ENCODE results near the gene KRTAP20-4. TPM values are rescaled to one million over a fixed set of nuclear protein-coding genes. Genes with fewer than 3 reads are reported as not detected.

The KRTAP20-4 gene
- total RNA-seq: not detected
- long read RNA-seq: 0 reads

GRCh38 chr21:30620522-30620921 lies at the start of gene KRTAP20-4:
Gene KRTAP20-4, plus strand, starts transcription at chr21:30620627.
- intact Hi-C loops (cut with DNase I): no loop called here
- DNase-seq (ENCODE audit: low spot score): no peak

- intact Hi-C loops (cut with DNase I): no loop called here
- no peak for DNase-seq (ENCODE audit: low spot score)
Measured at GRCh38 chr21:30577766-30578165, 42.7 kb upstream of the KRTAP20-4 start.

- intact Hi-C loops (cut with DNase I): no loop called here
- no peak for DNase-seq (ENCODE audit: low spot score)
Measured at GRCh38 chr21:30579346-30579745, 41.1 kb upstream of the KRTAP20-4 start.

GRCh38 chr21:30580132-30580531 lies 40.3 kb upstream of the KRTAP20-4 start:
- intact Hi-C loops (cut with DNase I): no loop called here
- DNase-seq (ENCODE audit: low spot score): no peak

GRCh38 chr21:30582870-30583269 lies 37.6 kb upstream of the KRTAP20-4 start:
- no peak for DNase-seq (ENCODE audit: low spot score)
- intact Hi-C loops (cut with DNase I): no loop called here

- intact Hi-C loops (cut with DNase I): no loop called here
- DNase-seq (ENCODE audit: low spot score): no peak
Measured at GRCh38 chr21:30590297-30590696, 30.1 kb upstream of the KRTAP20-4 start, which contains the start of gene KRTAP22-2. Gene KRTAP22-2, minus strand, starts transcription at chr21:30590397.

- no peak for DNase-seq (ENCODE audit: low spot score)
- intact Hi-C loops (cut with DNase I): no loop called here
Measured at GRCh38 chr21:30592140-30592539, 28.3 kb upstream of the KRTAP20-4 start, which contains the start of gene KRTAP6-3. Gene KRTAP6-3, plus strand, starts transcription at chr21:30592440. Its CDS starts 6 bp downstream, at chr21:30592446.

- no peak for DNase-seq (ENCODE audit: low spot score)
- intact Hi-C loops (cut with DNase I): no loop called here
Measured at GRCh38 chr21:30598802-30599201, 21.6 kb upstream of the KRTAP20-4 start, which contains the start of gene KRTAP6-2. Gene KRTAP6-2, minus strand, starts transcription at chr21:30598902. Its CDS starts 28 bp downstream, at chr21:30598874.

- DNase-seq (ENCODE audit: low spot score): no peak
- intact Hi-C loops (cut with DNase I): no loop called here
Measured at GRCh38 chr21:30600787-30601186, 19.6 kb upstream of the KRTAP20-4 start, which contains the start of gene KRTAP22-1. Gene KRTAP22-1, plus strand, starts transcription at chr21:30601087.

GRCh38 chr21:30605968-30606367 lies 14.5 kb upstream of the KRTAP20-4 start:
- intact Hi-C loops (cut with DNase I): no loop called here
- no peak for DNase-seq (ENCODE audit: low spot score)

- intact Hi-C loops (cut with DNase I): no loop called here
- DNase-seq (ENCODE audit: low spot score): no peak
Measured at GRCh38 chr21:30612132-30612531, 8.3 kb upstream of the KRTAP20-4 start.

- intact Hi-C loops (cut with DNase I): no loop called here
- DNase-seq (ENCODE audit: low spot score): no peak
Measured at GRCh38 chr21:30613836-30614235, 6.6 kb upstream of the KRTAP20-4 start, which contains the start of gene KRTAP6-1. Gene KRTAP6-1, minus strand, starts transcription at chr21:30613930. Its CDS starts 26 bp downstream, at chr21:30613904.

GRCh38 chr21:30615199-30615598 lies 5.2 kb upstream of the KRTAP20-4 start:
- intact Hi-C loops (cut with DNase I): no loop called here
- DNase-seq (ENCODE audit: low spot score): no peak

GRCh38 chr21:30616125-30616524 lies 4.3 kb upstream of the KRTAP20-4 start, which contains the start of gene KRTAP20-1:
Gene KRTAP20-1, plus strand, starts transcription at chr21:30616425. Its CDS starts 30 bp downstream, at chr21:30616455.
- no peak for DNase-seq (ENCODE audit: low spot score)
- intact Hi-C loops (cut with DNase I): no loop called here

GRCh38 chr21:30620080-30620479 lies 347 bp upstream of the KRTAP20-4 start:
- intact Hi-C loops (cut with DNase I): no loop called here
- DNase-seq (ENCODE audit: low spot score): no peak

GRCh38 chr21:30623362-30623761 lies 2.9 kb downstream of the KRTAP20-4 start:
- intact Hi-C loops (cut with DNase I): no loop called here
- no peak for DNase-seq (ENCODE audit: low spot score)

- DNase-seq (ENCODE audit: low spot score): no peak
Measured at GRCh38 chr21:30625449-30626165, 5.2 kb downstream of the KRTAP20-4 start.

GRCh38 chr21:30628109-30628508 lies 7.7 kb downstream of the KRTAP20-4 start:
- DNase-seq (ENCODE audit: low spot score): no peak

More at GRCh38 chr21:30625449-30626165, 5.2 kb downstream of the KRTAP20-4 start:
- intact Hi-C loops (cut with DNase I): no loop called here

GRCh38 chr21:30629200-30629599 lies 8.8 kb downstream of the KRTAP20-4 start:
- no peak for DNase-seq (ENCODE audit: low spot score)
- intact Hi-C loops (cut with DNase I): no loop called here

More at GRCh38 chr21:30628109-30628508, 7.7 kb downstream of the KRTAP20-4 start:
- intact Hi-C loops (cut with DNase I): no loop called here

- intact Hi-C loops (cut with DNase I): no loop called here
- DNase-seq (ENCODE audit: low spot score): no peak
Measured at GRCh38 chr21:30634906-30635305, 14.5 kb downstream of the KRTAP20-4 start, which contains the start of gene KRTAP20-2. Gene KRTAP20-2, plus strand, starts transcription at chr21:30635206. Its CDS starts 58 bp downstream, at chr21:30635264.

- intact Hi-C loops (cut with DNase I): no loop called here
- DNase-seq (ENCODE audit: low spot score): no peak
Measured at GRCh38 chr21:30638686-30639085, 18.3 kb downstream of the KRTAP20-4 start.

Data from cardiac septum (tissue), 1 donor.